GM21825 (cell line): ENCODE data around the gene OTUD7B.

Source experiments
- ATAC-seq: cut with Tn5 transposase; IDR thresholded peaks from one replicate; pipeline ENCODE4 v1.9.1; 2021; ENCODE audit warnings: mild to moderate bottlenecking, moderate library complexity; ENCODE audit not compliant: unreplicated experiment

The OTUD7B gene

GRCh38 chr1:149923626-149924025 is 86.9 kb downstream of the OTUD7B start:
- no peak for ATAC-seq

GRCh38 chr1:149917571-149918144 is 92.9 kb downstream of the OTUD7B start, which contains the start of gene SV2A:
Gene SV2A, minus strand, starts transcription at chr1:149917844. Its CDS starts 4,004 bp downstream, at chr1:149913840.
- no peak for ATAC-seq

DNA sequence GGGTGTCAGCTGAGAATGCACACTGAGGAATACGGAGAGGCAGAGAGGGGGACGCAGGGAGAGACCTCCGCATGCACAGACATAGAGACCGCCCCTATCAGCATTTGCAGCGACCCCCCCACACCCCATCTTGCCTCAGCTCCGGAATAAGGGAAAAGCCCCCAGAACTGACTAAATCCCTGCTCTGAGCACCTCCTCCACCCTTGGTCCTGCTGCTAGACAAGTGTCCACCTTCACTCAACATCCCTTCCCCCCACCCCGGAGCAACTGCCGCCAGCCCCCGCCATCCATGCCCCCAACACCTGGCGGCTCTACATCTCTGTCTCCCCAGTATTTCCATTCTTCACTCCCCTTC is 93.7 kb downstream of the OTUD7B start:
- ATAC-seq: no peak

DNA sequence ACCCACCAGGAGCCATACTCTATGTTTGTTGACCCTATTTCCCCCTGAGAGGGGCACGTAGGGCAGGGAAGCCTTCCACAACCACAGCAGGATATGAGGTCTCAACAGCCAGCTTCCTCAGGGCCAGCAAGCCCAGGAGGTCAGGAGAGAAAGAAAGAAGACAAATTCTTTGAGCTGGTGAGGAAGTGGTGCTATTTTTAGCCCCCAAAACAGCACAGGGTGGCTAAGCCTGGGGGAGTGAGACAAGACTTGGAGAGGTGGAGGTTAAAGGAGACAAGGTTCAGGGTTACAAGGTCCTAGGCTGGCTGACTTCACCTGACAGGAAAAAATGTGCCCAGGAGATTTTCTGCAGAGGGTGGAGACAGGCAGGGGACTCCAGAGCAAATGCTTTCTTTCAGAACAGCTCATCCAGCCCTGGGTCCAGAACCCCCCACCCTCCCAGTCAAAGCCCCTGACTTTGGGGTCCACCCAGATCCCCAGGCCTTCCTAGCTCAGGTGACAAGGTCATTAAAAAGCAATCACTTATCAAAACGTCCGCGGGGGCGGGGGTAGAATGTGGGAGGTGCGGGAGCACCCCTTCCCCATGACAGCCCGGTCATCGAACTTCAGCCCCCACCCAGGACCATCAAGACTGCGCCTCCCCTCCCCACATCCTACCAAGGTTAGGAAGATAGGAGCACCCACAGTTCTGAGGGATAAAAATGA is 94.2 kb downstream of the OTUD7B start:
- no peak for ATAC-seq

GRCh38 chr1:149915429-149916192 is 94.9 kb downstream of the OTUD7B start:
- no peak for ATAC-seq

GRCh38 chr1:149914545-149914944 is 96.0 kb downstream of the OTUD7B start:
- no peak for ATAC-seq

- no peak for ATAC-seq
Measured at GRCh38 chr1:149906570-149907075, 103.9 kb downstream of the OTUD7B start.

GRCh38 chr1:149903836-149904491 is 106.6 kb downstream of the OTUD7B start:
- no peak for ATAC-seq

- peak; percentile 94 for ATAC-seq
Measured at GRCh38 chr1:149899460-149900284, 110.9 kb downstream of the OTUD7B start, which contains the start of gene BOLA1. Gene BOLA1, plus strand, starts transcription at chr1:149899568. Its CDS starts 492 bp downstream, at chr1:149900060.

- no peak for ATAC-seq
Measured at GRCh38 chr1:149896575-149896974, 114.0 kb downstream of the OTUD7B start.

GRCh38 chr1:149888999-149889289 is 121.6 kb downstream of the OTUD7B start:
- no peak for ATAC-seq

DNA sequence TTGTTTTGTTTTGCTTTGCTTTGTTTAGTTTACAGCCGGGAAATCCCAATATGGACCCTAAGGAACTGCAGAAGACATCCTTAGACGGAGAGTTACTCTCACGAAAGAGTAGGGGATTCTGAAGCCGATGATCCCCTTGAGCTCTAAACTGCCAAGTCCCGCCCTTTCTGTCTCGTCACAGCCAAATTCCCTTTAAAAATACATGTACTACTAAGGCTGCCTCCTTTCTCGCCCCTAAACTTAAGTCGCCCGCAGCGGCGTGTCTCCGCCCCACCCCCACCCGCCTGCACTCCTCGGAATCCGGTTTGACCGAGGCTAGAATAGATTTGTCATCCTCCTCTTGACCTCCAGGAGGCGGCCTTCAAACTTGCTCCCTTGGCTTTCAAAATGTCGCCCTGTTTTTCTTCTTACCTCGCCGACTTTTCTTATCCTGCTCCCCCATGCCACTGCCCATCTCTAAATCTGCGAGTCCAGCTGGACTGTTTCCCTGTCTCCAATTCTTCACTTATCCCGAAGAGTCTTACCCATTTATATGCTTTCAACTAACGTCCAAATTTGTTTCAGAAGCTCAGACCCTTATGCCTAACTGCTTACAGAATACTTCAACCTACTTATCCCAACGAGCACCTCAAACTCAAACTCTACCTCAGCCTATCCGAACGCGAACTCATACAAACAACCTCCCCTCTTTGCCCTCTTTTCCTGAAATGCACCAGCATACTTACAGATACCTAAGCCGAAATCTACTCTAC is 122.1 kb downstream of the OTUD7B start:
- ATAC-seq: peak; percentile 28
